CD4-positive, alpha-beta memory T cell (primary cell): Measurements from ENCODE around the gene ARAP1. TPM values are rescaled to one million over a fixed set of nuclear protein-coding genes. Genes with fewer than 3 reads are reported as not detected.
A peak's percentile ranks its signal among the peaks of the same experiment; 100 is the strongest.

Experiments
- CTCF ChIA-PET: fragments of 350-600 bp; sonication (Branson Sonifier 250); formaldehyde crosslinking; loops from one replicate; lab custom pipeline; 2021; ENCODE audit warnings: inconsistent platforms; ENCODE audit not compliant: partially characterized antibody; lab: Charles Lee
- POLR2A ChIA-PET: fragments of 350-600 bp; sonication (Branson Sonifier 250); formaldehyde crosslinking; loops from one replicate; lab custom pipeline; 2021; ENCODE audit not compliant: partially characterized antibody; lab: Charles Lee
- DNase-seq, 5 donors: peaks; one replicate each; pipeline versions ENCODE4 v3.0.0 to v3.0.0-alpha.2; 2020 to 2022; ENCODE audit warnings: mixed read lengths in 1 of 5
- H3K27ac ChIP-seq: one replicate; pipeline ENCODE4 v1.7.0; 2013; ENCODE audit warnings: low read depth, low read length
- H3K27me3 ChIP-seq: 2 replicates; pipeline ENCODE4 v1.7.0; 2013; ENCODE audit warnings: mild to moderate bottlenecking, low read length, moderate library complexity; ENCODE audit not compliant: insufficient read depth
- H3K36me3 ChIP-seq: 2 replicates; pipeline ENCODE4 v1.7.0; 2013; ENCODE audit warnings: mild to moderate bottlenecking, low read length, moderate library complexity; ENCODE audit not compliant: insufficient read depth
- H3K4me1 ChIP-seq: 2 replicates; pipeline ENCODE4 v1.7.0; 2013; ENCODE audit warnings: mild to moderate bottlenecking, low read length, moderate library complexity; ENCODE audit not compliant: insufficient read depth
- H3K4me3 ChIP-seq, 2 donors: one replicate each; pipeline ENCODE4 v1.7.0; 2013; ENCODE audit warnings: low read length in 2 of 2, mild to moderate bottlenecking in 1 of 2
- H3K9me3 ChIP-seq, 2 donors: one replicate each; pipeline ENCODE4 v1.7.0; 2013; ENCODE audit warnings: low read length in 2 of 2, control low read depth in 1 of 2; ENCODE audit not compliant: control insufficient read depth in 1 of 2
- H3K27ac Mint-ChIP-seq, 7 donors: one replicate each; pipeline ENCODE4 v1.8.0; 2020 to 2021; ENCODE audit warnings: mixed read lengths in 7 of 7, mild to moderate bottlenecking in 6 of 7, inconsistent platforms in 3 of 7, moderate library complexity in 3 of 7
- H3K27me3 Mint-ChIP-seq, 2 donors: one replicate each; pipeline ENCODE4 v1.8.0; 2020 to 2021; ENCODE audit warnings: mixed read lengths in 2 of 2
- H3K36me3 Mint-ChIP-seq, 2 donors: one replicate each; pipeline ENCODE4 v1.8.0; 2020 to 2021; ENCODE audit warnings: mixed read lengths in 2 of 2, inconsistent platforms in 1 of 2, mild to moderate bottlenecking in 1 of 2
- H3K4me1 Mint-ChIP-seq, 4 donors: one replicate each; pipeline ENCODE4 v1.8.0; 2020 to 2021; ENCODE audit warnings: mixed read lengths in 4 of 4, mild to moderate bottlenecking in 1 of 4
- H3K4me3 Mint-ChIP-seq, 8 donors: one replicate each; pipeline ENCODE4 v1.8.0; 2020 to 2021; ENCODE audit warnings: mixed read lengths in 8 of 8, mild to moderate bottlenecking in 7 of 8, moderate library complexity in 6 of 8, inconsistent platforms in 3 of 8
- H3K9me3 Mint-ChIP-seq, 8 donors: one replicate each; pipeline ENCODE4 v1.8.0; 2020 to 2021; ENCODE audit warnings: mixed read lengths in 8 of 8, mild to moderate bottlenecking in 5 of 8, inconsistent platforms in 3 of 8, moderate library complexity in 1 of 8
- intact Hi-C: fragments of 100-400 bp; cut with micrococcal nuclease; formaldehyde crosslinking; loops from one replicate; pipeline ENCODE4 v1.15.1; 2023
- polyA plus RNA-seq, 2 donors: library from polyadenylated mRNA; unstranded; fragments of 300-500 nt; fragmentation: Illumina TruSeq; gene quantifications; one replicate each; pipeline ENCODE4 v1.2.3, GENCODE V29; 2021
- total RNA-seq, 2 experiments: library from RNA; stranded (reverse); gene quantifications; one replicate each; pipeline ENCODE4 v1.2.3, GENCODE V29; 2021

ARAP1 gene
- total and polyA plus RNA-seq, 4 experiments from 2014 or later, result 9.5 to 157 (median 90.1) TPM

DNA sequence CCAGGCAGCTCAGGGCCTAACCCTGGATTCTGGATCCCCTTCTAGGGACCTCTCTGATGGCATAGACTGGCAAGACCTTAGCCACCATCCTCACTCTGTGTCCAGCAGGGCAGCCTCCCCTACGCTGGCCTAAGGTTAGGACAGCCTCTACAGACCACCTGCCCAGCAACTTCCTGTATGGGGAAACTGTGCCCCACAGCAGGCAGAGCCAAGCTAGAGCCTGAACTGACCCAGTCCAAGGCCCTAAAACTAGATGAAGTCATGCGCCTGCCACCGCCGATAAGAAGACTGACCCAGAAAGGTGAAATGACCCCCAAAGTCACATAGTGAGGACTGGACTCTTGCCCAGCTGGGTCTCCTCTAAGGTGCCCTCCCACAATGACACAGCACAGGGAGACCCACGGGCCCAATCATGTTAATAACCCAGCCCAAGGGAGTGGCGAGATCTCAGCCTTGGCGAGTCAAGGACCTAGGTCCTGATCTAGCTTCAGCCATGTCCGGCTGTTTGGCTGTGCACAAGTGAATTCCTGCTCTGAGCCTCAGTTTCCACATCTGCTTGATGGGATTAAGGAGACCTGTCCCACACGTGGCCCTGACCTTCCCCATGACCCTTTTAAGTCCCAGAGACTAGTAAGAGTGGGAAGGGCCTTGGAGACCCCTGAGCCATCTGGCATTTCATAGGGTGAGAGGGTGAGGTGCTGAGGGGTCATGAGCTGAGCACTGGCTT lies 24.1 kb upstream of the ARAP1 start:
- ChIA-PET POLR2A (no interaction called here), CTCF (interaction anchor here (0.9 kb wide), 1 partner anchor 16 kb away, joined by 3 read pairs; no protein-coding TSS in a partner anchor)
- Mint-ChIP-seq H3K27ac (peak overlapping the region in 2 of 7 donors; percentile 46 to 52), H3K9me3 (no peaks in the 10 kb centered on the region), H3K27me3 (no peaks in the 10 kb centered on the region), H3K4me3 (no peak overlapping the region), H3K4me1 (peaks cover 7 to 52% (median 23%) of the 10 kb centered on the region in 4 donors), H3K36me3 (peaks cover 0 to 4% of the 10 kb centered on the region in 2 donors)
- Histone ChIP-seq H3K36me3 (no peaks in the 10 kb centered on the region), H3K27me3 (no peaks in the 10 kb centered on the region), H3K27ac (no peak overlapping the region), H3K4me3 (no peak overlapping the region), H3K4me1 (peaks cover 22% of the 10 kb centered on the region), H3K9me3 (no peaks in the 10 kb centered on the region)
- no peak for DNase-seq
- intact Hi-C loops, result no loop called here

DNA sequence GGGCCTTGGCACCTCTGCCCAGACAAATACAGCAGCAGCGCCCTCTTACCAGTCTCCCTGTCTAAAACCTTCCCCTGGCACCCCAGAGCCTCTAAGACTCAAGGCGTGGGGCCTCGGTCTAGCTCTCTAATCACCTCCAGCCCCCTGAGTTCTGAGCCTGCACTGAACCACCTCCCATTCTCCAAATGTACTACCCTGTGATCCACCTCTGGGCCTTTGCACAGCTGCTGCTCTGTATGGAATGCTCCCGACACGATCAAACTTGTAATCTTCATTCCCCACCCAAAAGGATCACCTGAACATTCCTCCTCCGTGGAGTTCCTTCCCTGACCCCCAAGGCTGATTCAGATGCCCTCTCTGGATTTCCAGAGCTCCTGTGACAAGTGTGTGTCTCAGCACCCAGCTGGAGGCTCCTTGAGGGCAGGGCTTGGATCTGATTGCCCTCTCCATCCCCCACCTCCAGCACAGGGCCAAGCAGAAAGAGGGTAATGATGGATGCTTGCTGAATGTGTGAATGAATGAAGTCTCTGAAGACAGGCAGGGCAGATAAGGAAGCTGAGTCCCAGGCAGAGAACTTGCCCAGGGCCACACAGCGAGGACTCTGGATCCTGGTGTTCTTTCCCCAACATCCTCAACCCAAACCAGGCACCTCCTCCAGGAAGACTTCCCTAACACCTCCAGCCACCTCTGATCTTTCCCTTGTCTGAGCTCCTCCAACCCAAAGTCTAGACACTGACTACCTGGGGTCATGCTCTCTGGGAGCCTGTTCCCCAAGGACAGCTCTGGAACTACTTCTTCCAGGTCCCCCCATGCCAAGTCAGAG lies 23.3 kb upstream of the ARAP1 start:
- ChIA-PET POLR2A (no interaction called here), CTCF (interaction anchor here (0.9 to 1.5 kb wide), 2 partner anchors 17 kb away, joined by 3 read pairs; no protein-coding TSS in a partner anchor)
- no peak overlapping the region for H3K4me3 Mint-ChIP-seq
- Histone ChIP-seq H3K9me3 (no peaks in the 10 kb centered on the region), H3K27me3 (no peaks in the 10 kb centered on the region), H3K4me1 (peaks cover 14% of the 10 kb centered on the region), H3K27ac (no peak overlapping the region), H3K36me3 (no peaks in the 10 kb centered on the region), H3K4me3 (no peak overlapping the region)
- no peaks in the 10 kb centered on the region for H3K27me3 Mint-ChIP-seq
- no peak for DNase-seq
- no peaks in the 10 kb centered on the region for H3K9me3 Mint-ChIP-seq
- H3K27ac Mint-ChIP-seq, result peak overlapping the region in 3 of 7 donors; percentile 18 to 46 (median 45)
- intact Hi-C loops, result no loop called here
- peaks cover 0 to 4% of the 10 kb centered on the region in 2 donors for H3K36me3 Mint-ChIP-seq
- peaks cover 7 to 46% (median 23%) of the 10 kb centered on the region in 4 donors for H3K4me1 Mint-ChIP-seq

DNA sequence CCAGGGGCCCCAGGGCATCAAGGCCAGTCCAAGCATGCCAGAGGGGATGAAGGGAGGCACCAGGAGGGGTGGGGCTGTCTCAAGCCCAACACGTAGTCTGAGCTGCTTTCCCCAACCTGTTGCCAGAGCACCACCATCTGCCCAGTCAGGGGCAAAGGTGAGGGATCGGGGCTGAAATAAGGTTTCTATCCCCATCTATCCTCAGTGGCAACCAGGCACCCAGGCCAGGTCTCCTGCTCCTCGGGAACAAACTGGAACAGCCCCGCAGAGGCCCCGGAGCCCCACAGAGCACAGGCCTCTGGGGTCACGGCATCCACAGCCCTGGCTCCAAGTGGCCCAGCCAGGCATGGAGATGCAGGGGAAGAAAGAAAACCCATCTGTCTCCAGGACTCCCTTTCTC lies 22.3 kb upstream of the ARAP1 start:
- Mint-ChIP-seq H3K9me3 (no peaks in the 10 kb centered on the region), H3K4me1 (peaks cover 4 to 39% (median 15%) of the 10 kb centered on the region in 4 donors), H3K27ac (no peak overlapping the region), H3K4me3 (no peak overlapping the region), H3K27me3 (no peaks in the 10 kb centered on the region), H3K36me3 (peaks cover 0 to 4% of the 10 kb centered on the region in 2 donors)
- Histone ChIP-seq H3K36me3 (no peaks in the 10 kb centered on the region), H3K4me3 (no peak overlapping the region), H3K4me1 (peaks cover 4% of the 10 kb centered on the region), H3K27ac (no peak overlapping the region), H3K9me3 (no peaks in the 10 kb centered on the region), H3K27me3 (no peaks in the 10 kb centered on the region)
- POLR2A ChIA-PET, result no interaction called here
- no peak for DNase-seq
- intact Hi-C loops, result no loop called here
- CTCF ChIA-PET, result interaction anchor here (1.5 kb wide), 1 partner anchor 18 kb away, joined by 3 read pairs; no protein-coding TSS in a partner anchor

DNA sequence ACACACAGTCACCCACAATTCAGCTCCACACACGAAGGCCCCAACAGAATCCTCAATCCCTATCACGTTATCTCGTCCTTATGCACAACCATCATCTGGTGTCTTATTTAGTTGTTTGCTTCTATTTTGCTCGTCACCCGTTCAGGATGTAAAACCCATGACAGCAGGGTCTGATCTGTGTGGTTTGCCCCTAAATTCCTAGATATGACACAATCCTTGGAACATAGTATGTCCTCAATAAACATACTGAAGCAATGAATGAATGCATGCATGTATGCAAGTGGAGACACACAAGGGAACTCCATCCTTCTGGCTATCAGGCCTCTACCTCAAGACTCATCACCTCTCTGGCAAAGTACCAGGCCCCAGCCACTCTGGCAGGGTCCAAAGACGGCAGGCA lies 21.5 kb upstream of the ARAP1 start:
- ChIA-PET CTCF (no interaction called here), POLR2A (interaction anchor here (3.1 kb wide), 1 partner anchor 8 kb away, joined by 6 read pairs; no protein-coding TSS in a partner anchor)
- Mint-ChIP-seq H3K27me3 (no peaks in the 10 kb centered on the region), H3K4me3 (no peak overlapping the region), H3K27ac (peak overlapping the region in 2 of 7 donors; percentile 33 to 42), H3K36me3 (peaks cover 0 to 4% of the 10 kb centered on the region in 2 donors), H3K4me1 (peaks cover 3 to 31% (median 11%) of the 10 kb centered on the region in 4 donors), H3K9me3 (no peaks in the 10 kb centered on the region)
- no peak for DNase-seq
- H3K27ac ChIP-seq, result no peak overlapping the region
- H3K27me3 ChIP-seq, result no peaks in the 10 kb centered on the region
- no peaks in the 10 kb centered on the region for H3K36me3 ChIP-seq
- intact Hi-C loops, result no loop called here
- H3K4me1 ChIP-seq, result no peaks in the 10 kb centered on the region
- H3K9me3 ChIP-seq, result no peaks in the 10 kb centered on the region
- no peak overlapping the region for H3K4me3 ChIP-seq

DNA sequence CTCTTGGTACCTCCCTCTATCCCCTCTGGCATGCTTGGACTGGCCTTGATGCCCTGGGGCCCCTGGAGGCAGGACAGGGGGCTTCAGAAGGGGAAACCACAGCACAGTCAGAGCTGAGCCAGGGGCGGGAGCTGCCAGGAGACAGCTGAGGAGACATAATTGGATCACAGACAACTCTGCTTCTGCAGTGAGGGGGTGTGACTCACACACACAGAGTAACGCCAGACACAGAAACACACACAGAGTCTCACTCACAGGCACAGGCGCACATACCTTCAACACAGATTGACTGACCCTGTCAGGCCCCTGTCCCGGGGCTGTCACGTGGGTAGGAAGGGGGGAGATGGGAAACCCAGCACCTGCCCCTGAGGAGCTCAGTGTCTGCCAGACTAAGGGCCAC lies 21.1 kb upstream of the ARAP1 start:
- Mint-ChIP-seq H3K27me3 (no peaks in the 10 kb centered on the region), H3K36me3 (peaks cover 0 to 4% of the 10 kb centered on the region in 2 donors), H3K9me3 (no peaks in the 10 kb centered on the region), H3K27ac (no peak overlapping the region), H3K4me3 (no peak overlapping the region), H3K4me1 (peaks cover 3 to 27% (median 12%) of the 10 kb centered on the region in 4 donors)
- ChIA-PET POLR2A (interaction anchor here (3.1 kb wide), 1 partner anchor 9 kb away, joined by 6 read pairs; no protein-coding TSS in a partner anchor), CTCF (no interaction called here)
- Histone ChIP-seq H3K36me3 (no peaks in the 10 kb centered on the region), H3K27me3 (no peaks in the 10 kb centered on the region), H3K4me3 (no peak overlapping the region), H3K4me1 (no peaks in the 10 kb centered on the region), H3K9me3 (no peaks in the 10 kb centered on the region), H3K27ac (no peak overlapping the region)
- intact Hi-C loops, result no loop called here
- DNase-seq, result no peak

DNA sequence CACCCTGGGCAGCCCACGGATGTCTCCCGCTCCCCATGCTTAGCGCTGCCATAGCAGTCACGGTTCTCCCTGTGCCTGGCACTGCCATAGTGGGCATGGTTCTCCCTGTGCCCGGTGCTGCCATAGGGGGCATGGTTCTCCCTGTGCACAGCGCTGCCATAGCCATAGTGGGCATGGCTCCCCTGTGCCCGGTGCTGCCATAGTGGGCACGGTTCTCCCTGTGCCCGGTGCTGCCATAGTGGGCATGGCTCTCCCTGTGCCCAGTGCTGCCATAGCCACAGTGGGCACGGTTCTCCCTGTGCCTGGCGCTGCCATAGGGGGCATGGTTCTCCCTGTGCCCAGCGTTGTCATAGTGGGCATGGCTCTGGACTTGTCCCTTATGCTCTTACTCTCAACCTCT lies 19.9 kb upstream of the ARAP1 start:
- POLR2A ChIA-PET, result interaction anchor here (3.1 kb wide), 1 partner anchor 10 kb away, joined by 6 read pairs; no protein-coding TSS in a partner anchor
- CTCF ChIA-PET, result no interaction called here

DNA sequence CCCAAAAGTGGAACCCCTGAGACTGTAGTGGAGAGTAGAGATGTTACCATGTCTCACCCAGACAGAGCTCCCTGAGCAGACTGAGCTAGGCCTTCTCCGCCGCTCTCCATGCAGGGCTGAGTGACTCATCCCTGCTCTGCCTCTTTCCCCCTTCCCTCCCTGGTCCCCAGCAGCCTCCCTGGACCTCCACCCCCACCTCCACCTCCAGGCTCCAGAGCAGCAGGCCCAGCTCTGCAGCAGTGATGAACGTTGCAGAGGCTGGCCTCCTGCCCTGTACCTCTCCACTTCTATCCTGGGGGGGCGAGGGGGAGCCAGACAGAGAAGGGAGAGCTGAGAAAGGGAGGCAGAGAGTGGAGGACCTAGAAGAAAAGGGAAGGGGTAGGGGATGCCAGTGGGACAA lies 19.3 kb upstream of the ARAP1 start:
- Histone ChIP-seq H3K9me3 (no peaks in the 10 kb centered on the region), H3K4me3 (no peak overlapping the region), H3K27me3 (no peaks in the 10 kb centered on the region), H3K36me3 (no peaks in the 10 kb centered on the region), H3K27ac (no peak overlapping the region), H3K4me1 (no peaks in the 10 kb centered on the region)
- DNase-seq, result no peak
- Mint-ChIP-seq H3K9me3 (no peaks in the 10 kb centered on the region), H3K27ac (no peak overlapping the region), H3K27me3 (no peaks in the 10 kb centered on the region), H3K4me3 (no peak overlapping the region), H3K4me1 (peaks cover 2 to 16% (median 9%) of the 10 kb centered on the region in 4 donors), H3K36me3 (peaks cover 0 to 4% of the 10 kb centered on the region in 2 donors)
- intact Hi-C loops, result no loop called here
- ChIA-PET CTCF (interaction anchor here (2.1 kb wide), 1 partner anchor 47 kb away, joined by 8 read pairs; no protein-coding TSS in a partner anchor), POLR2A (interaction anchor here (3.1 kb wide), 1 partner anchor 10 kb away, joined by 6 read pairs; no protein-coding TSS in a partner anchor)

More for the DNA sequence above, 19.9 kb upstream of the ARAP1 start:
- peaks cover 0 to 4% of the 10 kb centered on the region in 2 donors for H3K36me3 Mint-ChIP-seq
- Histone ChIP-seq H3K27ac (no peak overlapping the region), H3K4me3 (no peak overlapping the region), H3K36me3 (no peaks in the 10 kb centered on the region), H3K9me3 (no peaks in the 10 kb centered on the region), H3K27me3 (no peaks in the 10 kb centered on the region), H3K4me1 (no peaks in the 10 kb centered on the region)
- peak overlapping the region in 1 of 7 donors; percentile 84 for H3K27ac Mint-ChIP-seq
- no peak for DNase-seq
- H3K9me3 Mint-ChIP-seq, result no peaks in the 10 kb centered on the region
- no peak overlapping the region for H3K4me3 Mint-ChIP-seq
- intact Hi-C loops, result no loop called here
- peaks cover 2 to 16% (median 12%) of the 10 kb centered on the region in 4 donors for H3K4me1 Mint-ChIP-seq
- H3K27me3 Mint-ChIP-seq, result no peaks in the 10 kb centered on the region
